ENCODE results near the gene SLC4A3. TPM values are rescaled to one million over a fixed set of nuclear protein-coding genes. Genes with fewer than 3 reads are reported as not detected.

Gene SLC4A3
- total RNA-seq, 4 donors from 2014 or later = 0.34 to 2.1 (median 0.90) TPM

DNA sequence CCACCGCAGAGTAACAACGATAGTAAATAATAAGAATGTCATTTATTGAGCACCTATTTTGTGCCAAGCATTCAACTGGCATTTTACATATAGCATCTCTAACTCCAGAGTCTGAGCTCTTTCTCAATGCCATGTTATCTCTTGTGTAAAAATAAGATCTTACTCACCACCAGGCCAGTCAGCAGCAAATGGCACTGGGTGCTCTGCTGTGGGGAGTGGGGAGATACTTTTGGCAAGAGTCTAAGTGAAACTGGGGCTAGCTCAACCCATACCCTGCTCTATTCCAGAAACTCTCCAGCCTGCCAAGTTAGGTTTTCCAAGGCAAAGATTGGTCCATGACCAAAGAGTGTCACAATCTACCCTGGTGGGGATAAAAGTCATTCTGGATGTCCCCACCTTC, 5.0 kb upstream of the SLC4A3 start:
- intact Hi-C loops (cut with DNase I; ENCODE audit: low total_unique reads) = no loop called here
- TF ChIP-seq, protein P1, sequence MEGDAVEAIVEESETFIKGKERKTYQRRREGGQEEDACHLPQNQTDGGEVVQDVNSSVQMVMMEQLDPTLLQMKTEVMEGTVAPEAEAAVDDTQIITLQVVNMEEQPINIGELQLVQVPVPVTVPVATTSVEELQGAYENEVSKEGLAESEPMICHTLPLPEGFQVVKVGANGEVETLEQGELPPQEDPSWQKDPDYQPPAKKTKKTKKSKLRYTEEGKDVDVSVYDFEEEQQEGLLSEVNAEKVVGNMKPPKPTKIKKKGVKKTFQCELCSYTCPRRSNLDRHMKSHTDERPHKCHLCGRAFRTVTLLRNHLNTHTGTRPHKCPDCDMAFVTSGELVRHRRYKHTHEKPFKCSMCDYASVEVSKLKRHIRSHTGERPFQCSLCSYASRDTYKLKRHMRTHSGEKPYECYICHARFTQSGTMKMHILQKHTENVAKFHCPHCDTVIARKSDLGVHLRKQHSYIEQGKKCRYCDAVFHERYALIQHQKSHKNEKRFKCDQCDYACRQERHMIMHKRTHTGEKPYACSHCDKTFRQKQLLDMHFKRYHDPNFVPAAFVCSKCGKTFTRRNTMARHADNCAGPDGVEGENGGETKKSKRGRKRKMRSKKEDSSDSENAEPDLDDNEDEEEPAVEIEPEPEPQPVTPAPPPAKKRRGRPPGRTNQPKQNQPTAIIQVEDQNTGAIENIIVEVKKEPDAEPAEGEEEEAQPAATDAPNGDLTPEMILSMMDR (IDR thresholded peaks at IDR 0.05) = no peak
- TF ChIP-seq POLR2A (IDR thresholded peaks at IDR 0.05) = no peak
- WGBS, 2 donors = 87 to 94% methylated on average over 2 of the region's 2 CpGs
- no peak overlapping the region for H3K4me3 ChIP-seq (ENCODE audit: low read depth, poor library complexity, severe bottlenecking)
- DNase-seq (ENCODE audit: low spot score in 2 of 2) = no peak

DNA sequence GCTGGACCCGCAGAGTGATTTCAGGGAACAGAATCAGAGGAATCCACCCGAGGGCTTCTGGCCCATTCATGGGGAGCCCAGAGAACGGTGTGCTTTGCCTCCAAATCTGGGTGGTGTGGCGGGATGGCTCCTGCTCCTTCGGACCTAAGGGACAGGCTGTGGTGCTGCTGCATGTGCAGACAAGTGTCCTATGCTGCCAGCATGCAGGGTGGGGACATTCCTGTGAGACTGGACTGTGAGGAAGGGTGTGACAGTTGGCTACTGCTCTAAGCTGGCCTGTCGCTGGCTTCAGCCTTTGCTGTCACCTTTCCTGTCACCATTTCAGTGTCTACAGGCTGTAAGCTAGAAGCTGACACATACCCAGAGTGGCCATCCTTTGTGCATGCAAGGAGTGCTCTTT, 2.9 kb upstream of the SLC4A3 start:
- 73 to 82% methylated on average over 6 of the region's 6 CpGs for WGBS, 2 donors
- no peak overlapping the region for H3K4me3 ChIP-seq (ENCODE audit: low read depth, poor library complexity, severe bottlenecking)
- DNase-seq (ENCODE audit: low spot score in 2 of 2) = no peak
- TF ChIP-seq POLR2A (IDR thresholded peaks at IDR 0.05) = no peak
- TF ChIP-seq, protein P1 (IDR thresholded peaks at IDR 0.05) = no peak
- intact Hi-C loops (cut with DNase I; ENCODE audit: low total_unique reads) = no loop called here

DNA sequence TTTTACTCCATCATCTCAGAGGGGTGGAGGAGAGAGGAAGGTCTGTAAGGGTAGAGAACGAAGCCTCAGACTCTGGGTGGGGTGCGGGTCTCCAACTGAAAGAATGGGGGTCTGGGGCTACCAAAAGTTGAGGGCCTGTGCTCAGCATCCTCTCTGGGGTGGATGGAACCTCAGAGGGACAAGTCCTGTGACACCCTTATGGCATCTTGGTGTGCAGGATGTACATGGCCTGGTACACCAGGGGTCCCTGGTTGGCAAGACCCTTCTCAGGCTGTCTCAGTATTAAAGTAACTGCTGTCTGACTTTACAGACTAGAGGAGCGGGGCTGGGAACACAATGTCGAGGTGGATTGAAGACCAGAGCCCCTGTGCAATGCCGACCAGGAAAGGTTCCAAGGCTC, 2.3 kb upstream of the SLC4A3 start:
- 97 to 98% methylated on average over 5 of the region's 5 CpGs for WGBS, 2 donors
- DNase-seq (ENCODE audit: low spot score in 2 of 2) = no peak
- intact Hi-C loops (cut with DNase I; ENCODE audit: low total_unique reads) = no loop called here
- TF ChIP-seq, protein P1 (IDR thresholded peaks at IDR 0.05) = no peak
- no peak for TF ChIP-seq POLR2A (IDR thresholded peaks at IDR 0.05)
- no peak overlapping the region for H3K4me3 ChIP-seq (ENCODE audit: low read depth, poor library complexity, severe bottlenecking)

DNA sequence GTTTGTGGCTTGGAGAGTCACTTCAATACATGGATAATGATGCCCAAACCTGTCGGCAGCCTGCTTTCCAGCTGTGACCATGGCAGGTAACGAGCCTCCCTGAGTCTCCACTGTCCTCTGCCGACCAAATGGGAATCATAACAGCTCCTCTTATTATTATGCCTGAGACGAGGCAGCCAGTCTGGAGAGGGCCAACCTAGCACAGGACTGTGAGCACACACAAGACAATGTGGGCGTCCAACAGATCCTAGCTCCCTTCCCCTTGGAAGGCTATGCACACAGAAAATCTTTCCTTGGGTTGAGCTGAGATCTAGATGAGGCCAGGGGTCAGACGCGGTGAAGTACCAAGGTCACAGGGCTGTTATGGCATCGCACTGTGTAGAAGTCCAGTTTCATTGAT, 890 bp upstream of the SLC4A3 start:
- no peak for DNase-seq (ENCODE audit: low spot score in 2 of 2)
- intact Hi-C loops (cut with DNase I; ENCODE audit: low total_unique reads) = no loop called here
- WGBS, 2 donors = 83 to 89% methylated on average over 8 of the region's 8 CpGs
- TF ChIP-seq, protein P1 (IDR thresholded peaks at IDR 0.05) = no peak
- TF ChIP-seq POLR2A (IDR thresholded peaks at IDR 0.05) = no peak
- H3K4me3 ChIP-seq (ENCODE audit: low read depth, poor library complexity, severe bottlenecking) = no peak overlapping the region

DNA sequence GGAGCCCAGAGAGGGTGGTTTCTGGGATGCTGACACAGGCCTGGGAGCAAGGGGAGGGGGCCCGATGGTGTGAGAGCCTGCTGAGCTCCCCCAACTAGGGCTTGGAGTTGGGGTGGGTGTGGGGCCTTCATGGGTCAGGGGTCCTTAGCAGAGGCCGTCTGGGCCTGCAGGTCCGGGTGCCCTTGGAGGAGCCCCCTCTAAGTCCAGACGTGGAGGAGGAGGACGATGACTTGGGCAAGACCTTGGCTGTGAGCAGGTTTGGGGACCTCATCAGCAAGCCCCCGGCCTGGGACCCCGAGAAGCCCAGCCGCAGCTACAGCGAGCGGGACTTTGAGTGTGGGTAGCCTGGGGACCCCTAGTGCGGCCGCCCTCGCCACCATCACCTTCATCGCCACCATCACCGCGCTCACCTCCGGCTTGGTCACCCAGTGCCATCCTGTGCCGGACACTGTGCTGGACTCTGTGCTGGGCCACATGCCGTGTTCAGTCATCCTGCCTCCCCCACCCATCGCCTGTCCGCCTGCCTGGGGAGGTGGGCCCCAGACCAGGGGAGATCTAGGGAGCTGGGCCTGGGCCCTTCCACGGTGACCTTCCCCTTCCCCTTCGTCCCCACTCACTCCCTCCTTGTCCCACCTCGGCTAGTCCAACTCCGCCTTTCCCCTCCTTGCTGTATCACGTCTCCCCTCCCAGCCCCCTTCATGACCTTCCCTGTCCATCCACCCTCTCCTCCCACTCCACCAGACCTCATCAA, 980 bp downstream of the SLC4A3 start:
- DNase-seq (ENCODE audit: low spot score in 2 of 2) = no peak
- intact Hi-C loops (cut with DNase I; ENCODE audit: low total_unique reads) = no loop called here
- WGBS, 2 donors = 83 to 87% methylated on average over 26 of the region's 26 CpGs
- TF ChIP-seq, protein P1 (IDR thresholded peaks at IDR 0.05) = no peak
- TF ChIP-seq POLR2A (IDR thresholded peaks at IDR 0.05) = no peak
- no peak overlapping the region for H3K4me3 ChIP-seq (ENCODE audit: low read depth, poor library complexity, severe bottlenecking)

Data from lower leg skin (tissue), 4 donors.